Esophagus squamous epithelium (tissue), 5 donors: Measurements from ENCODE around the gene LDLRAD3. TPM values are rescaled to one million over a fixed set of nuclear protein-coding genes. Genes with fewer than 3 reads are reported as not detected.

Experiments
- DNase-seq: peaks from one replicate; lab custom pipeline; 2025; lab: John Stamatoyannopoulos, UW
- H3K27ac ChIP-seq, 4 donors: fragments of 200-600 bp; sonication (generic); one replicate each; pipeline ENCODE4 v1.5.1; 2016 to 2019; ENCODE audit warnings: mild to moderate bottlenecking in 1 of 4
- H3K27me3 ChIP-seq, 4 donors: fragments of 200-600 bp; sonication (generic); 1 replicate in 3 of 4; 2 replicates in 1 of 4; pipeline versions ENCODE4 v1.5.1 to v1.6.0; 2017 to 2021; ENCODE audit warnings: antibody characterized with exemption in 1 of 4
- H3K36me3 ChIP-seq, 3 donors: fragments of 200-600 bp; sonication (generic); one replicate each; pipeline ENCODE4 v1.5.1; 2016 to 2019
- H3K4me1 ChIP-seq, 3 donors: fragments of 200-600 bp; sonication (generic); one replicate each; pipeline ENCODE4 v1.5.1; 2017 to 2019
- H3K4me3 ChIP-seq, 4 donors: fragments of 200-600 bp; sonication (generic); 1 replicate in 3 of 4; 2 replicates in 1 of 4; pipeline ENCODE4 v1.5.1; 2016 to 2019; ENCODE audit warnings: mild to moderate bottlenecking in 2 of 4, moderate library complexity in 1 of 4
- H3K9me3 ChIP-seq, 3 donors: fragments of 200-600 bp; sonication (generic); one replicate each; pipeline ENCODE4 v1.5.1; 2016 to 2019
- POLR2A ChIP-seq, 4 donors: fragments of 450-650 bp; IDR thresholded peaks; one replicate each; pipeline ENCODE4 v1.6.1; 2017; ENCODE audit warnings: antibody characterized with exemption in 4 of 4, mild to moderate bottlenecking in 4 of 4, moderate library complexity in 3 of 4
- WGBS, 2 donors: methylation state at CpG; one replicate each; pipeline ENCODE4 v1.1.5; 2018; 5-methylcytosine and 5-hydroxymethylcytosine counted together
- intact Hi-C: fragments of 100-400 bp; cut with DNase I; formaldehyde crosslinking; loops from one replicate; pipeline ENCODE4 v1.15.0; 2022
- total RNA-seq, 4 donors: library from RNA; depleted of rRNA; stranded (reverse); fragments of >200 nt; gene quantifications; one replicate each; pipeline ENCODE4 v1.1.0, GENCODE V29; 2016
- TF ChIP-seq, protein P1 (sequence below), 6 experiments: fragments of 450-650 bp in 4 of 6; fragments of 200-600 bp in 2 of 6; sonication (generic) in 2 of 6; IDR thresholded peaks; one replicate each; pipeline ENCODE4 v1.5.1; 2016 to 2019; ENCODE audit warnings: antibody characterized with exemption in 6 of 6, mild to moderate bottlenecking in 4 of 6, moderate library complexity in 4 of 6
- donor health status: DM: yes; HTN: yes; CAD: no.

LDLRAD3 gene
- total RNA-seq, 4 donors from 2014 or later = 5.0 to 16.8 (median 8.2) TPM

GRCh38 chr11:36191941-36192340 lies 248.1 kb downstream of the LDLRAD3 start:
- no peak for TF ChIP-seq POLR2A (IDR thresholded peaks at IDR 0.05)
- TF ChIP-seq, protein P1, sequence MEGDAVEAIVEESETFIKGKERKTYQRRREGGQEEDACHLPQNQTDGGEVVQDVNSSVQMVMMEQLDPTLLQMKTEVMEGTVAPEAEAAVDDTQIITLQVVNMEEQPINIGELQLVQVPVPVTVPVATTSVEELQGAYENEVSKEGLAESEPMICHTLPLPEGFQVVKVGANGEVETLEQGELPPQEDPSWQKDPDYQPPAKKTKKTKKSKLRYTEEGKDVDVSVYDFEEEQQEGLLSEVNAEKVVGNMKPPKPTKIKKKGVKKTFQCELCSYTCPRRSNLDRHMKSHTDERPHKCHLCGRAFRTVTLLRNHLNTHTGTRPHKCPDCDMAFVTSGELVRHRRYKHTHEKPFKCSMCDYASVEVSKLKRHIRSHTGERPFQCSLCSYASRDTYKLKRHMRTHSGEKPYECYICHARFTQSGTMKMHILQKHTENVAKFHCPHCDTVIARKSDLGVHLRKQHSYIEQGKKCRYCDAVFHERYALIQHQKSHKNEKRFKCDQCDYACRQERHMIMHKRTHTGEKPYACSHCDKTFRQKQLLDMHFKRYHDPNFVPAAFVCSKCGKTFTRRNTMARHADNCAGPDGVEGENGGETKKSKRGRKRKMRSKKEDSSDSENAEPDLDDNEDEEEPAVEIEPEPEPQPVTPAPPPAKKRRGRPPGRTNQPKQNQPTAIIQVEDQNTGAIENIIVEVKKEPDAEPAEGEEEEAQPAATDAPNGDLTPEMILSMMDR (IDR thresholded peaks at IDR 0.05) = no peak
- Histone ChIP-seq H3K9me3 (no peaks in the 10 kb centered on the region), H3K4me1 (no peaks in the 10 kb centered on the region), H3K4me3 (no peak overlapping the region), H3K36me3 (peaks cover 0 to 6% (median 0%) of the 10 kb centered on the region in 3 donors), H3K27ac (no peak overlapping the region), H3K27me3 (no peaks in the 10 kb centered on the region)
- intact Hi-C loops = no loop called here
- 80 to 88% methylated on average over 5 of the region's 5 CpGs for WGBS, 2 donors
- no peak for DNase-seq

- WGBS, 2 donors = 84 to 89% methylated on average over 8 of the region's 8 CpGs
- TF ChIP-seq, protein P1 (IDR thresholded peaks at IDR 0.05) = no peak
- TF ChIP-seq POLR2A (IDR thresholded peaks at IDR 0.05) = no peak
- no peak for DNase-seq
- H3K4me3 ChIP-seq = no peak overlapping the region
- no peaks in the 10 kb centered on the region for H3K4me1 ChIP-seq
- H3K27me3 ChIP-seq = no peaks in the 10 kb centered on the region
- no peaks in the 10 kb centered on the region for H3K9me3 ChIP-seq
- H3K27ac ChIP-seq = no peak overlapping the region
- peaks cover 0 to 10% (median 0%) of the 10 kb centered on the region in 3 donors for H3K36me3 ChIP-seq
- intact Hi-C loops = no loop called here
Measured at GRCh38 chr11:36192425-36193289, 248.8 kb downstream of the LDLRAD3 start.

- Histone ChIP-seq H3K9me3 (no peaks in the 10 kb centered on the region), H3K4me3 (no peak overlapping the region), H3K4me1 (no peaks in the 10 kb centered on the region), H3K27ac (no peak overlapping the region), H3K27me3 (no peaks in the 10 kb centered on the region), H3K36me3 (peaks cover 0 to 16% (median 0%) of the 10 kb centered on the region in 3 donors)
- DNase-seq = no peak
- WGBS, 2 donors = 86 to 91% methylated on average over 6 of the region's 6 CpGs
- intact Hi-C loops = no loop called here
- TF ChIP-seq POLR2A (IDR thresholded peaks at IDR 0.05) = no peak
- TF ChIP-seq, protein P1 (IDR thresholded peaks at IDR 0.05) = no peak
Measured at GRCh38 chr11:36193290-36193619, 249.4 kb downstream of the LDLRAD3 start.

- no peak for DNase-seq
- peaks cover 0 to 21% (median 0%) of the 10 kb centered on the region in 3 donors for H3K36me3 ChIP-seq
- H3K9me3 ChIP-seq = no peaks in the 10 kb centered on the region
- no peaks in the 10 kb centered on the region for H3K27me3 ChIP-seq
- H3K4me1 ChIP-seq = no peaks in the 10 kb centered on the region
- no peak overlapping the region for H3K27ac ChIP-seq
- WGBS, 2 donors = 62 to 78% methylated on average over 1 of the region's 1 CpG
- intact Hi-C loops = no loop called here
- TF ChIP-seq POLR2A (IDR thresholded peaks at IDR 0.05) = no peak
- TF ChIP-seq, protein P1 (IDR thresholded peaks at IDR 0.05) = no peak
- no peak overlapping the region for H3K4me3 ChIP-seq
Measured at GRCh38 chr11:36193721-36194120, 249.9 kb downstream of the LDLRAD3 start.
